ENCODE data around the gene B3GAT2. TPM values are rescaled to one million over a fixed set of nuclear protein-coding genes. Genes with fewer than 3 reads are reported as not detected.

Gene B3GAT2
- total and polyA plus RNA-seq, 10 donors: 0.03 to 0.09 (median 0.05) TPM; not detected in 6

DNA sequence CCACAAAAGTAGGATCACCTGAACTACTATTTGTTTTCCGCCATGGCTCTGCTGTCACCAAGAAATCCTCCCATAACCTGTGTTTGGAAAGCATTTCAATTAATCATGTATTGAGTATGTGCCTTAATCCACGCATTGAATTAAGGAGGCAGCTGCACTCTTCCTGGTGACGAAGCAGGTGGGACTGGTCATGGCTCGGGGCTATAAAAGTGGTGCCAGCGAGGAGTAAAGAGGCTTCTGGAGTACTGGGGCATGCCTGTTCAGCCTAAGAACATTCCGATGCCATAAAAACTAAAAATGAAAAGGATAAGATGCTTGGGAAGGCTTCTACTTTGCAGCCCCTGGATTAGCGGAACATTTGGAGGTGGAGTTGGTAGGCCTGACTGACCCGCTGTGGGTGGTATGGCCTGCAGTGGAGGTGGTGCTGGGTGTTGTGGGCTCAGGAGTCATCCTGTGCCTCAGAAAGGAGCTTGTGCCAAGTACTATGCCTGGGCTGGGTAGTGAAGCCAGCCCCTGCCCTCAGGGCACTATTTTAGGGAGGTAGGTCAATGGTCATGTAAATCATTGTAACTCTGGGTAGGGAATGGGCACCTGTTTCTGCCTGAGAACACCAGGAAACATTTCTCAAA lies 110.5 kb downstream of the B3GAT2 start:
- Histone ChIP-seq H3K9me3 (no peaks in the 10 kb centered on the region), H3K4me1 (peaks cover 0 to 7% (median 0%) of the 10 kb centered on the region in 6 donors), H3K27ac (no peak overlapping the region), H3K4me3 (no peak overlapping the region), H3K36me3 (peaks cover 0 to 13% (median 0%) of the 10 kb centered on the region in 6 donors), H3K27me3 (replicated peaks in 1 of 7) (no peaks in the 10 kb centered on the region)
- TF ChIP-seq POLR2AphosphoS5 (IDR thresholded peaks at IDR 0.05) (no peak), CTCF (IDR thresholded peaks at IDR 0.05 in 8 of 11, conservative IDR thresholded peaks at IDR 0.05 in 3 of 11) (no peak), POLR2A (IDR thresholded peaks at IDR 0.05) (no peak)
- no peak for DNase-seq
- intact Hi-C loops (cut with DNase I; ENCODE audit: low total_unique reads): no loop called here
- 92 to 99% (median 98%) methylated on average over 8 of the region's 8 CpGs for WGBS, 5 donors

DNA sequence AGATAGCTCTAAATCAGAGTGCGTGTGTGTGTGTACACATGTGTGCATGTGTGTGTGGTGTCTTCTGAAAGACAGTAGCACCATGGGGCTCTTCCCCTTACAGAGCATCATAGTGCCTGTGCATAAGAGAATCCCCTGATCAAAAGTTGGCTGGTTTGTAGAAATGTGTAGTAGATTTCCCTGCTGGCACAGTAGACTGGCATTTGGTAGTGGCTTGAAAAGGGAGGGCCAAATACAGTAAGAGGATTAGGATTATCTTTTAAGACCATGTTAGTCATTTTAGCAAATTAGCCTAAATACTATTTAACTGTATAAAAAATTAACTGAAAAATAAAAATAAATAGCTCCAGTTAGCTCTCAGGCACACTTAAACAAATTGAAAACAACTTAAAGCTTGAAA lies 112.6 kb downstream of the B3GAT2 start:
- peaks cover 0 to 16% (median 0%) of the 10 kb centered on the region in 6 donors for H3K36me3 ChIP-seq
- peaks cover 0 to 7% (median 0%) of the 10 kb centered on the region in 6 donors for H3K4me1 ChIP-seq
- no peaks in the 10 kb centered on the region for H3K9me3 ChIP-seq
- H3K27ac ChIP-seq: no peak overlapping the region
- no peaks in the 10 kb centered on the region for H3K27me3 ChIP-seq (replicated peaks in 1 of 7)
- no peak overlapping the region for H3K4me3 ChIP-seq
- TF ChIP-seq POLR2A (IDR thresholded peaks at IDR 0.05) (no peak), POLR2AphosphoS5 (IDR thresholded peaks at IDR 0.05) (no peak), CTCF (IDR thresholded peaks at IDR 0.05 in 8 of 11, conservative IDR thresholded peaks at IDR 0.05 in 3 of 11) (no peak)
- no peak for DNase-seq
- intact Hi-C loops (cut with DNase I; ENCODE audit: low total_unique reads): no loop called here
- 92 to 100% (median 100%) methylated on average over 1 of the region's 1 CpG for WGBS, 5 donors

GRCh38 chr6:70843328-70843918 lies 113.4 kb downstream of the B3GAT2 start:
- Histone ChIP-seq H3K9me3 (no peaks in the 10 kb centered on the region), H3K27ac (no peak overlapping the region), H3K4me1 (no peaks in the 10 kb centered on the region), H3K27me3 (replicated peaks in 1 of 7) (no peaks in the 10 kb centered on the region), H3K36me3 (peaks cover 0 to 16% (median 0%) of the 10 kb centered on the region in 6 donors), H3K4me3 (no peak overlapping the region)
- intact Hi-C loops (cut with DNase I; ENCODE audit: low total_unique reads): no loop called here
- no peak for DNase-seq
- 83 to 94% (median 89%) methylated on average over 4 of the region's 4 CpGs for WGBS, 5 donors
- no peak for TF ChIP-seq POLR2AphosphoS5 (IDR thresholded peaks at IDR 0.05)
- TF ChIP-seq CTCF (IDR thresholded peaks at IDR 0.05 in 8 of 11, conservative IDR thresholded peaks at IDR 0.05 in 3 of 11): no peak
- no peak for TF ChIP-seq POLR2A (IDR thresholded peaks at IDR 0.05)

DNA sequence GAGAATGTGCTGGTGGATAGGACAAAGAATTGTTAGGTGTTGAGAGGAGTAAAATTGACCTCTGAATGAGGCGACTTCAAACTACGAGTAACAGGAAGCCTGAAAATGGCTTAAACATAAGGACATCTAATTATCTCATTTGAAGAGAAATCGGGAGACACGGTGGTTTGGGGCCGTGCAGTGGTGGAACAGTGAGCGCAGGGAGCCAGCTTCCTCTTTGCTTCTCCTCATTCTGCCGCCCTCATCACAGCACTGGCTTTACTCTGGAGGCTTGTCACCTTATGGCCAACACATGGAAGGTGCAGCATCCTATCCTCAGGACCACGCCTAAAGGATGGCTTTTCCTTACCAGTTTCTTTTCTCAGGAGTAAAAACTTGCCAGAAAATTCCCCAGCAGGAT lies 114.3 kb downstream of the B3GAT2 start:
- 93 to 98% (median 94%) methylated on average over 8 of the region's 8 CpGs for WGBS, 5 donors
- no peak overlapping the region for H3K27ac ChIP-seq
- no peaks in the 10 kb centered on the region for H3K4me1 ChIP-seq
- no peaks in the 10 kb centered on the region for H3K9me3 ChIP-seq
- intact Hi-C loops (cut with DNase I; ENCODE audit: low total_unique reads): no loop called here
- H3K27me3 ChIP-seq (replicated peaks in 1 of 7): no peaks in the 10 kb centered on the region
- DNase-seq: no peak
- TF ChIP-seq CTCF (IDR thresholded peaks at IDR 0.05 in 8 of 11, conservative IDR thresholded peaks at IDR 0.05 in 3 of 11) (no peak), POLR2AphosphoS5 (IDR thresholded peaks at IDR 0.05) (no peak), POLR2A (IDR thresholded peaks at IDR 0.05) (no peak)
- H3K36me3 ChIP-seq: peaks cover 0 to 16% (median 0%) of the 10 kb centered on the region in 6 donors
- no peak overlapping the region for H3K4me3 ChIP-seq

Measured in spleen (tissue), 11 donors.